OCI-LY3 (cell line): ENCODE data around the gene PGM1.

Source experiments
- CTCF ChIP-seq: fragments of 200-600, 300-600 bp; sonication (generic); IDR thresholded peaks from 2 replicates; pipeline ENCODE4 v1.5.1; 2014; ENCODE audit warnings: antibody characterized with exemption, low read length, low read depth
- EZH2phosphoT487 ChIP-seq: fragments of 200-600 bp; shearing (Covaris generic); IDR thresholded peaks from 2 replicates; pipeline ENCODE4 v1.6.1; 2018; ENCODE audit warnings: antibody characterized with exemption, mixed run types, low read depth

- TF ChIP-seq EZH2phosphoT487 (no peak), CTCF (no peak)
Observed at GRCh38 chr1:63645317-63645716, 52.1 kb downstream of the PGM1 start.
